Keratinocyte (primary cell): ENCODE data around the gene ZBTB44. TPM values are rescaled to one million over a fixed set of nuclear protein-coding genes. Genes with fewer than 3 reads are reported as not detected.
A peak's percentile ranks its signal among the peaks of the same experiment; 100 is the strongest.
"Not testable (repeated sequence)": the region's sequence is repeated elsewhere in the genome, so short reads cannot be mapped to it uniquely, and the experiment has no call there.

Experiments used
- DNase-seq: peaks from one replicate; pipeline ENCODE4 v3.0.0-alpha.2; 2011; ENCODE audit warnings: low read depth, missing footprints, low spot score
- FAIRE-seq: peaks from 2 replicates; lab custom pipeline; 2011; peaks lifted over from hg19 to GRCh38; lab: Jason Lieb, UNC
- H2AFZ ChIP-seq: 2 replicates; pipeline ENCODE4 v1.6.0; 2012; ENCODE audit warnings: low read length, control low read depth, inconsistent platforms; ENCODE audit not compliant: control insufficient read depth
- H3K27ac ChIP-seq: 2 replicates; pipeline ENCODE4 v1.5.1; 2011; ENCODE audit warnings: low read length; ENCODE audit not compliant: control insufficient read depth, insufficient read depth
- H3K27me3 ChIP-seq: 3 replicates; pipeline ENCODE4 v1.6.0; 2011; ENCODE audit warnings: low read length; ENCODE audit not compliant: control insufficient read depth, insufficient read depth; ENCODE audit errors: extremely low read depth
- H3K36me3 ChIP-seq, 2 experiments: 2 replicates in 1 of 2; 3 replicates in 1 of 2; pipeline ENCODE4 v1.5.1; 2011; ENCODE audit warnings: low read length in 2 of 2, mild to moderate bottlenecking in 1 of 2; ENCODE audit not compliant: control insufficient read depth in 2 of 2, insufficient read depth in 2 of 2; ENCODE audit errors: extremely low read depth in 1 of 2
- H3K4me1 ChIP-seq: 3 replicates; pipeline ENCODE4 v1.5.1; 2011; ENCODE audit warnings: low read length; ENCODE audit not compliant: control insufficient read depth, insufficient read depth; ENCODE audit errors: extremely low read depth
- H3K4me2 ChIP-seq: 3 replicates; pipeline ENCODE4 v1.6.0; 2011; ENCODE audit warnings: low read depth, low read length; ENCODE audit not compliant: control insufficient read depth, insufficient read depth; ENCODE audit errors: extremely low read depth
- H3K4me3 ChIP-seq, 3 experiments: fragments of 200-600 bp in 1 of 3; sonication (generic) in 1 of 3; 2 replicates in 2 of 3; 3 replicates in 1 of 3; pipeline ENCODE4 v1.5.1; 2011 to 2016; ENCODE audit warnings: low read length in 3 of 3, mild to moderate bottlenecking in 3 of 3, control low read depth in 2 of 3, inconsistent platforms in 1 of 3, low read depth in 1 of 3, mixed read lengths in 1 of 3, mixed run types in 1 of 3, moderate library complexity in 1 of 3; ENCODE audit not compliant: control insufficient read depth in 2 of 3, insufficient read depth in 2 of 3; ENCODE audit errors: extremely low read depth in 1 of 3
- H3K79me2 ChIP-seq: 2 replicates; pipeline ENCODE4 v1.6.0; 2012; ENCODE audit warnings: low read length; ENCODE audit not compliant: control insufficient read depth, insufficient read depth
- H3K9ac ChIP-seq: 3 replicates; pipeline ENCODE4 v1.6.0; 2011; ENCODE audit warnings: low read length; ENCODE audit not compliant: control insufficient read depth, insufficient read depth; ENCODE audit errors: extremely low read depth
- H3K9me1 ChIP-seq: 3 replicates; pipeline ENCODE4 v1.6.0; 2011; ENCODE audit warnings: low read length; ENCODE audit not compliant: control insufficient read depth, insufficient read depth; ENCODE audit errors: extremely low read depth
- H3K9me3 ChIP-seq: 2 replicates; pipeline ENCODE4 v1.5.1; 2012; ENCODE audit warnings: low read depth, low read length; ENCODE audit not compliant: control insufficient read depth
- H4K20me1 ChIP-seq: 3 replicates; pipeline ENCODE4 v1.6.0; 2011; ENCODE audit warnings: low read length; ENCODE audit not compliant: control insufficient read depth, insufficient read depth; ENCODE audit errors: extremely low read depth
- CTCF ChIP-seq, 3 experiments: IDR thresholded peaks in 1 of 3; conservative IDR thresholded peaks in 1 of 3; optimal IDR thresholded peaks in 1 of 3; 2 replicates in 2 of 3; 3 replicates in 1 of 3; pipeline versions ENCODE3 to v1.5.1; 2011; ENCODE audit warnings: low read length in 3 of 3, mild to moderate bottlenecking in 3 of 3, moderate library complexity in 2 of 3, control low read depth in 1 of 3, inconsistent platforms in 1 of 3; ENCODE audit not compliant: insufficient read depth in 2 of 3; ENCODE audit errors: extremely low read depth in 1 of 3
- EZH2 ChIP-seq: IDR thresholded peaks from one replicate; pipeline ENCODE4 v1.6.1; 2012; ENCODE audit warnings: inconsistent platforms, mild to moderate bottlenecking, low read length, moderate library complexity
- dilution Hi-C: fragments of 300-500 bp; cut with MboI; formaldehyde crosslinking; loops from one replicate; pipeline ENCODE4 v1.7.0; 2020; ENCODE audit warnings: low sequenced_read_pairs; ENCODE audit not compliant: extremely low pct_ligation_motif_present
- polyA plus RNA-seq, 5 experiments: library from polyadenylated mRNA; depleted of rRNA in 3 of 5; stranded (reverse) in 3 of 5; stranded (forward) in 1 of 5; unstranded in 1 of 5; fragments of >200 nt; gene quantifications; 1 replicate in 1 of 5; 2 replicates in 3 of 5; 3 replicates in 1 of 5; pipeline versions ENCODE4 v1.2.1 to v1.2.3, GENCODE V29; 2011 to 2012; ENCODE audit warnings: missing spikeins in 2 of 5, low read depth in 1 of 5, low replicate concordance in 1 of 5

ZBTB44 gene
- polyA plus RNA-seq, 1 donor (not counting 4 experiments of a cell fraction or from before 2014, with no cell fraction given) = 16.8 TPM

DNA sequence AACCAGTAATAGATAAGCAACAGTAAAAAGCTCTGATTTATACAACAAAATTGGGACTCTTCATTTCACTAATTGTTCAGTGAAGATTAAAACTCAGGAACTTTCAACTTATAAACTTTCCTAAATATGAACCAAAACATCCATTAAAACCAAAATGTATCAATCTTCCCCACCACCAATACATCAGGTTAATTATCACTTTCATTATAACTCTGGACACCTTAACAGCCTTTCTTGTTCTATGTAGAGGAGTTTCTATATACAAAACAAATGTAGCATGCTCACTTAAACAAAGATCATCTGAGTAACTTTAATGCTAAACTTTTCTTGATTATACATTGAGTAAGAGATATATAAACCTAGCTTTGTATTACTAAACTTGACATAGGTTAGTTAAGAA lies 80.4 kb downstream of the ZBTB44 start:
- Histone ChIP-seq H3K9ac (no peak overlapping the region), H3K4me3 (no peak overlapping the region), H3K4me1 (no peaks in the 10 kb centered on the region), H3K79me2 (no peaks in the 10 kb centered on the region), H3K9me1 (no peaks in the 10 kb centered on the region), H2AFZ (no peak overlapping the region), H3K9me3 (no peaks in the 10 kb centered on the region), H3K27me3 (no peaks in the 10 kb centered on the region), H4K20me1 (no peaks in the 10 kb centered on the region), H3K4me2 (no peak overlapping the region), H3K27ac (no peak overlapping the region), H3K36me3 (peaks cover 4% of the 10 kb centered on the region in 2 experiments)
- dilution Hi-C loops = no loop called here
- FAIRE-seq = no peak
- no peak for TF ChIP-seq CTCF (optimal IDR thresholded peaks at IDR 0.05 in 1 of 3, IDR thresholded peaks at IDR 0.05 in 1 of 3, conservative IDR thresholded peaks at IDR 0.05 in 1 of 3; ENCODE audit: extremely low read depth in 1 of 3, insufficient read depth in 2 of 3, low read length in 3 of 3)
- no peak for TF ChIP-seq EZH2
- DNase-seq = no peak

GRCh38 chr11:130233888-130234287 lies 80.8 kb downstream of the ZBTB44 start:
- H3K9me1 ChIP-seq, H4K20me1 ChIP-seq, H3K36me3 ChIP-seq, H3K9me3 ChIP-seq, H3K79me2 ChIP-seq, H2AFZ ChIP-seq, FAIRE-seq, H3K4me1 ChIP-seq, H3K4me2 ChIP-seq, H3K27ac ChIP-seq, DNase-seq, dilution Hi-C loops, H3K27me3 ChIP-seq, H3K4me3 ChIP-seq, H3K9ac ChIP-seq: not testable (repeated sequence)

DNA sequence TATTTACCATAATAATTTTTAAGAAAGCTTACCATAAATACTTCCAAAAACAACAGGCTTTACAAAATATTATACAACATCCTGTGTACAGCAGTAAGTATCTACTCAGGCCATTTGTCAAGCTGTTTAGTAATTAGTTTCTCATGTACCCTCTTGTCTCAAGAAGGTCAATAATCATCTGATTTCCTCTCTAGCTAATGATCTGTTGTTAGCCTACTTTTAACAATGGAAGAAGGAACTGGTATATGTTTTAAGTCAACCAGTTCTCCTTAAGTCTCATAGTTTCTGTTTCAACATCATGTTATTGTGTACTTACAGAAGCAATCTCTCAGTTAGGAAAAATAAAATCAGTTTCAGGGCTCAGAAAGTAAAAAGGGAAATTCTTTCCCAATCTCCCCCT lies 81.2 kb downstream of the ZBTB44 start:
- H3K4me3 ChIP-seq, H3K9ac ChIP-seq, H3K9me3 ChIP-seq, H3K9me1 ChIP-seq, H3K4me2 ChIP-seq, dilution Hi-C loops, H3K27ac ChIP-seq, H4K20me1 ChIP-seq, DNase-seq, H3K4me1 ChIP-seq, H3K79me2 ChIP-seq, H2AFZ ChIP-seq, H3K36me3 ChIP-seq, H3K27me3 ChIP-seq: not testable (repeated sequence)
- FAIRE-seq = peak; percentile 75
